A549 treated with GW870086 at 1 μM for 4 hours (cell line): ENCODE measurements around the gene C20orf141. TPM values are rescaled to one million over a fixed set of nuclear protein-coding genes. Genes with fewer than 3 reads are reported as not detected.

ENCODE experiments used
- total RNA-seq: library from RNA; stranded (reverse); fragments of 200-300 nt; extraction: Qiagen RNA extraction; gene quantifications from 5 replicates; pipeline ENCODE4 v1.2.3, GENCODE V29; 2022; ENCODE audit warnings: low read depth

C20orf141 gene, protein sequence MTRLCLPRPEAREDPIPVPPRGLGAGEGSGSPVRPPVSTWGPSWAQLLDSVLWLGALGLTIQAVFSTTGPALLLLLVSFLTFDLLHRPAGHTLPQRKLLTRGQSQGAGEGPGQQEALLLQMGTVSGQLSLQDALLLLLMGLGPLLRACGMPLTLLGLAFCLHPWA
- total RNA-seq: 0.46 to 0.96 TPM (median 0.50 TPM) in 3 of 5 replicates, not detected in the others

GRCh38 chr20:2814587-2815051 is at the start of gene C20orf141:
C20orf141 (plus strand) TSS chr20:2814987; CDS start chr20:2815185, 198 bp downstream.

GRCh38 chr20:2800521-2801285 is 14.1 kb upstream of the C20orf141 start, which contains the start of gene CPXM1:
CPXM1 (minus strand) TSS chr20:2800627; CDS start chr20:2800572, 55 bp downstream.

GRCh38 chr20:2816030-2816582 is 1.3 kb downstream of the C20orf141 start, which contains the start of gene TMEM239:
TMEM239 (plus strand) TSS chr20:2816364; CDS start chr20:2816555, 191 bp downstream.

DNA sequence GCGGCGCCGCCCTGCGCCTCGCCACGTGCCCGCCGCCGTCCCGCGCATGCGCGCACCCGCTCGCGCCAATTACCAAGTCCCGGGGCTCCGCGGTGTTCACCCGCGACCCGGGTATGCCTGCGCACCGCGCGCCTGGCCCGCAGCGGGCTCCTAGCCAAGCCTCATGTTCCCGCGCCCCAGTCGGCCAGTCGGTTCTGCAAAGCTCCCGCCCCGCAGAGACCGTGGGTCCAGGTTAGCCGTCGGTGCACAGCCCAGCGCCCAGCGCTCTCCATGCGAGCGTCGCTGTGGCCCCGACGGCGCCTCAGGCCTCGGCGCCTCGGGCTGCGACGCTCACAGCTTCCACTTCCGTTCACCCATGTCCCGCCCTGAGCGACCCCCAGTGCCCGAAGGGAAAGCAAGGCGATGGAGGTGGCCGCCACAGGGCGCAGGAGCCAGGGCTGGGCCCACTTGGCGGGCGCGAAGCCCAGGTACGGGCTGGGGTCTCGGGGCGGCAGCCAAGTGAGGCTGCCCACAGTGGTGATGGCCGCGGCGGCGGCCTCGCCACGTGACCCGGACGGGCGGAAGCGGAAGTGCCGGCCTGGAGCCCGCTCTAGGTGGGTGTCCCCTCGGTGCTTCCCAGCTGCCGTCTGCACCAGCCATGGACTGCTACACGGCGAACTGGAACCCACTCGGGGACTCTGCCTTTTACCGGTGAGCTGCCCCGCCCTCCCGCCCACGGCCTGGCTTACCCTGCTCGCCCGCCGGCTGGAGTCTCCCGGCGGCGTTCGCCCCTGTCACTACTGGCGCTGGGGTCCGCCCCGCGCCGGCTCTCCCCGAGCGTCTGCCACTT is 25.6 kb downstream of the C20orf141 start, which contains the start of the genes PCED1A and VPS16:
TSS of gene PCED1A (minus strand) at position 518 of the 829 bp plus-strand sequence. CDS start 743 bp downstream, outside the sequence.
TSS of gene VPS16 (plus strand) at position 608 of the 829 bp plus-strand sequence. CDS start at position 638, 30 bp downstream.

Other genes with a start within 250 kb of the C20orf141 start
- 574 to 654 TPM (median 595 TPM) in 5 replicates for gene NOP56, start 162.4 kb upstream of the C20orf141 start, total RNA-seq
- gene IDH3B, start 150.8 kb upstream of the C20orf141 start, total RNA-seq: 126 to 137 TPM (median 132 TPM) in 5 replicates
- 1.4 to 3.4 TPM (median 2.3 TPM) in 5 replicates for gene EBF4, start 122.2 kb upstream of the C20orf141 start, total RNA-seq
- gene CPXM1, start 14.4 kb upstream of the C20orf141 start, total RNA-seq: not detected in 5 replicates
- 0.06 TPM in 1 of 5 replicates, not detected in the others for gene TMEM239, start 1.4 kb downstream of the C20orf141 start, total RNA-seq
- 19.5 to 28.3 TPM (median 26.1 TPM) in 5 replicates for gene PCED1A, start 25.7 kb downstream of the C20orf141 start, total RNA-seq
- 24.4 to 34.4 TPM (median 31.4 TPM) in 5 replicates for gene VPS16, start 25.8 kb downstream of the C20orf141 start, total RNA-seq
- gene PTPRA, start 58.5 kb downstream of the C20orf141 start, total RNA-seq: 33.2 to 38.4 TPM (median 37.4 TPM) in 5 replicates
- 0.29 to 0.59 TPM (median 0.32 TPM) in 4 of 5 replicates, not detected in the other for gene GNRH2, start 228.6 kb downstream of the C20orf141 start, total RNA-seq
- 118 to 154 TPM (median 150 TPM) in 5 replicates for gene MRPS26, start 231.1 kb downstream of the C20orf141 start, total RNA-seq